8988T (cell line): ENCODE measurements around the gene LRRN4CL.
"Not testable (repeated sequence)": the region's sequence is repeated elsewhere in the genome, so short reads cannot be mapped to it uniquely, and the experiment has no call there.

Experiments used
- DNase-seq: peaks from one replicate; pipeline ENCODE4 v3.0.0; 2011

LRRN4CL gene

GRCh38 chr11:62689421-62690183 is at the start of gene LRRN4CL:
Gene LRRN4CL, minus strand, starts transcription at chr11:62689530. Its CDS starts 1,022 bp downstream, at chr11:62688508.
- DNase-seq = peak; percentile 56

- no peak for DNase-seq
Measured at GRCh38 chr11:62737196-62737595, 47.9 kb upstream of the LRRN4CL start.

- no peak for DNase-seq
Measured at GRCh38 chr11:62732830-62733229, 43.5 kb upstream of the LRRN4CL start.

- not testable (repeated sequence) for DNase-seq
Measured at GRCh38 chr11:62730076-62730475, 40.7 kb upstream of the LRRN4CL start.

- DNase-seq = peak; percentile 63
Measured at GRCh38 chr11:62728171-62728988, 39.0 kb upstream of the LRRN4CL start, which contains the start of gene TTC9C. Gene TTC9C, plus strand, starts transcription at chr11:62728486. Its CDS starts 363 bp downstream, at chr11:62728849.

- DNase-seq = peak; percentile 64
Measured at GRCh38 chr11:62727872-62728170, 38.5 kb upstream of the LRRN4CL start.

GRCh38 chr11:62727165-62727871 is 38.0 kb upstream of the LRRN4CL start, which contains the start of gene HNRNPUL2:
Gene HNRNPUL2, minus strand, starts transcription at chr11:62727457. Its CDS starts 301 bp downstream, at chr11:62727156.
- peak; percentile 97 for DNase-seq

- DNase-seq = no peak
Measured at GRCh38 chr11:62726915-62727164, 37.5 kb upstream of the LRRN4CL start.

- no peak for DNase-seq
Measured at GRCh38 chr11:62726156-62726914, 37.0 kb upstream of the LRRN4CL start.

GRCh38 chr11:62725646-62726045 is 36.3 kb upstream of the LRRN4CL start:
- no peak for DNase-seq

- DNase-seq = no peak
Measured at GRCh38 chr11:62724171-62724570, 34.8 kb upstream of the LRRN4CL start.

- peak; percentile 53 for DNase-seq
Measured at GRCh38 chr11:62721994-62722393, 32.7 kb upstream of the LRRN4CL start.

- DNase-seq = no peak
Measured at GRCh38 chr11:62719302-62719978, 30.1 kb upstream of the LRRN4CL start.

- no peak for DNase-seq
Measured at GRCh38 chr11:62716816-62717215, 27.5 kb upstream of the LRRN4CL start.

GRCh38 chr11:62716206-62716605 is 26.9 kb upstream of the LRRN4CL start:
- DNase-seq = no peak

GRCh38 chr11:62715150-62716130 is 26.1 kb upstream of the LRRN4CL start:
- DNase-seq = no peak

- no peak for DNase-seq
Measured at GRCh38 chr11:62713343-62713742, 24.0 kb upstream of the LRRN4CL start.

- DNase-seq = no peak
Measured at GRCh38 chr11:62712861-62713260, 23.5 kb upstream of the LRRN4CL start.

- no peak for DNase-seq
Measured at GRCh38 chr11:62712276-62712812, 23.0 kb upstream of the LRRN4CL start.

- no peak for DNase-seq
Measured at GRCh38 chr11:62710001-62710345, 20.6 kb upstream of the LRRN4CL start.
